Measurements from ENCODE around the gene FBXL4.

DNA sequence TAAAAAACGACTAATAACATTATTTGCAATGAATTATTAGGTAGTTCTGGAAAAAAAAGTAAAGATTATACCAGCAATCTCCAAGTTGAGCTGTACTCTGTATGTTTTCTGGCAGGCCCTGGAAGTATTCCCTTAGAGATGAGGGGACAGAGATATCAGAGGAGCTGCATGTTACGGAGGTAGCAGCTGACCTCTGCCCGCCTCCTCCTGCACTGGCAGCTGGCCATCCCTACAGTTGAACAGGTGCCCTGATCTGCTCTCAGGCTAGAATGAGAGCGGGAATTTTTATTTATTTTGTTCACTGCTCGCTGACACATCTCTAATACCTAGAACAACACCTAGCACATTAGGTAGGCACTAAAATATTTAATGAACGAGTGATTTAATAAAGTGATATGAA lies 23.1 kb downstream of the FBXL4 start:
- no peak for TF ChIP-seq ZZZ3 (IDR thresholded peaks at IDR 0.05; ENCODE audit: control insufficient read depth, insufficient read length, low read depth)
- no peak for TF ChIP-seq FOXK2 (IDR thresholded peaks at IDR 0.05)
- no peak for TF ChIP-seq FOXM1 (IDR thresholded peaks at IDR 0.05; ENCODE audit: low read depth, low read length)
- no peak for TF ChIP-seq YY1 (IDR thresholded peaks at IDR 0.05; ENCODE audit: low read depth, low read length)
- TF ChIP-seq EZH2 (IDR thresholded peaks at IDR 0.05; ENCODE audit: borderline replicate concordance, control insufficient read depth, low read depth, low read length) = no peak
- no peak for TF ChIP-seq BRCA1 (IDR thresholded peaks at IDR 0.05; ENCODE audit: low read depth, low read length)
- TF ChIP-seq USF2 (IDR thresholded peaks at IDR 0.05; ENCODE audit: borderline replicate concordance, low read depth, low read length) = no peak
- no peak for TF ChIP-seq POLR2AphosphoS2 (IDR thresholded peaks at IDR 0.05; ENCODE audit: low read depth, low read length)
- no peak for TF ChIP-seq POLR2A (IDR thresholded peaks at IDR 0.05; ENCODE audit: low read depth, low read length)
- TF ChIP-seq NFIC (IDR thresholded peaks at IDR 0.05; ENCODE audit: low read depth, low read length) = no peak
